OCI-M2 (cell line): Measurements from ENCODE around the gene MYO1D.
"Not testable (repeated sequence)": the region's sequence is repeated elsewhere in the genome, so short reads cannot be mapped to it uniquely, and the experiment has no call there.

Source experiments
- DNase-seq: peaks from one replicate; lab custom pipeline; 2025; ENCODE audit not compliant: unreplicated experiment; lab: John Stamatoyannopoulos, UW

The MYO1D gene

DNA sequence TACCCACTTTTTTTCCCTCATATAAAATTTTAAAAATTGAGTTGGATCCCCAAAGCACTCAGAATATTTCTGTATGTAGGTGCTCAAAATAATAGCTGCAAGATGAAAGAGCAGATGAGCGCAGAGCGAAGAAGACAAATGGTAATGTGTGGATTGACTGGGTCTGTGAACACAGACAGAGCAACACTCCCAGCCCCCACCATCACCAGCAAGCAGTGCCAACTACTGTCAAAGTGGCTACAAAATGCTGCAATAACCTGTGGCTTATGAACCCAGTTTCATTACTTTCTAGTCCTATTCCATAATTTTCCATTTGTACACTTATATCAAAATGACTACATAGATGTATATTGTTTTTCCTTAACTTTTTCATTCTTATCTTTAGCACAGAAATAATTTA, 137.2 kb downstream of the MYO1D start:
- no peak for DNase-seq

DNA sequence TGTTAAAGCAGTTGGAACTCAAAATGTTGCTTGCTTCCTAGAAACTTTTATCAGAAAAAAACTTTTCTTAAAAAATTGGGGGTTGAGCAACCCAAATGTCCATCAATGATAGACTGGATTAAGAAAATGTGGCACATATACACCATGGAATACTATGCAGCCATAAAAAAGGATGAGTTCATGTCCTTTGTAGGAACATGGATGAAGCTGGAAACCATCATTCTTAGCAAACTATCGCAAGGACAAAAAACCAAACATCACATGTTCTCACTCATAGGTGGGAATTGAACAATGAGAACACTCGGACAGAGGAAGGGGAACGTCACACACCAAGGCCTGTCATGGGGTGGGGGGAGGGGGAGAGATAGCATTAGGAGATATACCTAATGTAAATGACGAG, 137.8 kb downstream of the MYO1D start:
- not testable (repeated sequence) for DNase-seq

DNA sequence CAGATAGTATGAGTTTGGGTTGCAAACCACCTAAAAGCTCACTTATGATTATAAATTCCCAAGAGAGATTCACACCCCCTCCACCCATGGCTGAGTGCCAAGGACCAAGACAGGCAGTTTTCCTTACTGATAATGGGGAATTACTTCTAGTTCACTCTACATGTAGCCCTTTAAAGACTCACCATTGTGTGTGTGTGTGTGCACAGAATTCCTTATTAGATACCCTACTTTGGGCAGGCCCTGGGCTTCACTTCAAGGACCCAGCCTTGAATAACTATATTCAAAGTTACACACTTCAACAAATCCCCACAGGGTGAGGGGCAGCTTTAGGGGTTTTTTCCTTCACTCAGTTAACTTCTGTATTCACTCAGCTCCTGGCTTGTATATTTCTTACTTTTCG, 143.5 kb downstream of the MYO1D start:
- DNase-seq, result no peak

GRCh38 chr17:32732900-32733299, 144.0 kb downstream of the MYO1D start:
- DNase-seq, result no peak

DNA sequence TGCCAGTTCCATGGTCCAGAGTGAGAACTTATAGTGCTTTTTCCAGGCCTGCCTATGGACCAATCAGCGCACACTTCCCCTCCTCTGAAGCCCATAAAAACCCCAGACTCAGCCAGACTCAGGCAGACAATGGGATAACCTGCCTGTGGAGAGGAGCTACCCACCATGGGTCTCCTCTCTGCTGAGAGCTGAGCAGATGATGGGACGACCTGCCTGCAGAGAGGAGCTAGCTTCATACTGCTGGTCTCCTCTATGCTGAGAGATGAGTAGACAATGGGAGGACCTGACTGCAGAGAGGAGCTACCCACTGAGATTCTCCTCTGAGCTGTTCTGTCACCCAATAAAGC, 144.7 kb downstream of the MYO1D start:
- DNase-seq, result no peak

GRCh38 chr17:32731556-32732295, 145.2 kb downstream of the MYO1D start:
- DNase-seq, result no peak

DNA sequence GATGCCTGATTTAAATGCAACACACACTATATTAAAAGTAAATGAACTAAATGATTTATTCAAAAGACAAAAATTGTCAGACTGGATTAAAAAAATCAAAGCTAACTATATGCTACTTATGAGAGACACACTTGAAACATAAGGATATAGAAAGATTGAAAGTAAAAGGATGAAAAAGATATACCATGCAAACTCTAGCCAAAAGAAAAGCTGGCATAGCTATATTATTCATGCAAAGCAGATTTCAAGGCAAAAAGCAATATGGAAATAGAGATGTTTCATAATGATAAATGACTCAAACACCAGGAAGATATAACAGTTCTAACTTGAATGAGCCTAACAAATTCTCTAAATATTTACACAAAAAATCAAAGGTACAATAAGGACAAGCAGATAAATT, 149.2 kb downstream of the MYO1D start:
- DNase-seq, result no peak

- DNase-seq, result no peak
These were observed 151.2 kb downstream of the MYO1D start for GRCh38 chr17:32725697-32726096.

GRCh38 chr17:32723310-32723955, 153.5 kb downstream of the MYO1D start:
- DNase-seq, result no peak

DNA sequence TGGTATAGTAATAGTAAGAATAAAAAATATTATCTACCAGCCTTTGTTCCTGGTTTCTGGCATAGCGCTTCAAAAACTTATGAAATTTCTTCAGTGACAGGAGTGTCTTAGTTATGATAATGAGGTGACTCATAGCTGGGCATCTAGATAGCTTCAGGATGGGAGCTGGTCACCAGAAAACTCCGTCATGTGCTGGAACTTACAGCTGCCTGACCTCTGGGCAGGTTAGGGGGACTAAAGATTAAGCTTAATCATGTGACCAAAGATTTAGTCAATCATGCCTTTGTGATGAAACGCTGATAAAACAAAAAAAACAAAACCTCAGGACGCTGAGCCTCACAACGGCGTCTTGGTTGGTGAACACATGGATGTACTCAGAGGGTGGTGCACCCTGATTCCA, 154.2 kb downstream of the MYO1D start:
- DNase-seq, result no peak

- DNase-seq, result no peak
These were observed 156.3 kb downstream of the MYO1D start for GRCh38 chr17:32720671-32721070.

GRCh38 chr17:32719689-32720088, 157.2 kb downstream of the MYO1D start:
- DNase-seq, result no peak

DNA sequence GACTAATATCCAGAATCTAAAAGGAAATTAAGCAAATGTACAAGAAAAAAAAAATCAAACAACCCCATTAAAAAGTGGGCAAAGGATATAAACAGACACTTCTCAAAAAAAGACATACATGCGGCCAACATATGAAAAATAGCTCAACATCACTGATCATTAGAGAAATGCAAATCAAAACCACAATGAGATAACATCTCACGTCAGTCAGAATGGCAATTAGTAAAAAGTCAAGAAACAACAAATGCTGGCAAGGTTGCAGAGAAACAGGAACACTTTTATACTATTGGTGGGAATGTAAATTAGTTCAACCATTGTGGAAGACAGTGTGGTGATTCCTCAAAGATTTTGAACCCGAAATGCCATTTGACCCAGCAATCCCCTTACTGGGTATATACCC, 162.0 kb downstream of the MYO1D start:
- not testable (repeated sequence) for DNase-seq

- DNase-seq, result not testable (repeated sequence)
These were observed 162.7 kb downstream of the MYO1D start for GRCh38 chr17:32714206-32714605.

- no peak for DNase-seq
These were observed 163.8 kb downstream of the MYO1D start for GRCh38 chr17:32713081-32713480.

GRCh38 chr17:32709562-32709961, 167.4 kb downstream of the MYO1D start:
- no peak for DNase-seq

GRCh38 chr17:32701871-32702270, 175.1 kb downstream of the MYO1D start:
- no peak for DNase-seq

- no peak for DNase-seq
These were observed 177.7 kb downstream of the MYO1D start for GRCh38 chr17:32699247-32699646.

DNA sequence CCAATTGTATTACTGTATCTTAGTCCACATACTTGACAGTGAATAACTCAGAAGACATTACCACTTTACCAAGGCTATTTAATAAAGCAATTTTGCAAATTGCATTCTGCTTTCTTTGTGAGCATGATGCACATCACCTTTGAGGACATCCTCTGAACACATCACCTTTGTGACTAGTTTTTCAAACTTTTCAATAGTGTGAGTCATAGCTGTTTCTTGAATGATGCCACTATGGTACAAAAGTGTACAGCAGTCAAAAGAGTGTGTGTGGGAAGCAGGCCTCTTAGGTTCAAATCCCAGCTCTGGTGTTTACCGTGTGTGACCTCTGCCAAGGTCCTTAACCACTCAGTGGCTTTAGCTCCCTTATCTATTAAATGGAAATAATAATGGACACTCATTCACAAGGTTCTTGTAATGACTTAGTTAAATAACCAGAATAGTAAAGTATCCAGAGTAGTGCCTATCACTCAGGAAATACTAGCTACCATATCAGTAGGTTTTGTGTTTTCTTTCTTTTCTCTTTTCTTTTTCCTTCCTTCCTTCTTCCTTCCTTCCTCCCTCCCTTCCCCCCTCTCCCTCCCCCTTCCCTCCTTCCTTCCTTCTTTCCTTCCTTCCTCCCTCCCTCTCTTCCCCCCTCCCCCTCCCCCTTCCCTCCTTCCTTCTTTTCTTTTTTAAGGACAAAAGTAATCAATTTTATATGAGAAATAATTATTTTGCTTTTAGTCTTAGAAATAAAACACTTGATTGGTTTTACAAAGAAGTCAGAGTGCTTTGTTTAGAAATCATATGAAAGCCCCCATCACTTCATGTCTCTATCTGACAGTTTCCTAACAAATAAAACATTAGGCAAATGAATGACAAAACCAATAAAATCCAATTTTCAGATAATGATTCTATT, 178.9 kb downstream of the MYO1D start:
- no peak for DNase-seq

DNA sequence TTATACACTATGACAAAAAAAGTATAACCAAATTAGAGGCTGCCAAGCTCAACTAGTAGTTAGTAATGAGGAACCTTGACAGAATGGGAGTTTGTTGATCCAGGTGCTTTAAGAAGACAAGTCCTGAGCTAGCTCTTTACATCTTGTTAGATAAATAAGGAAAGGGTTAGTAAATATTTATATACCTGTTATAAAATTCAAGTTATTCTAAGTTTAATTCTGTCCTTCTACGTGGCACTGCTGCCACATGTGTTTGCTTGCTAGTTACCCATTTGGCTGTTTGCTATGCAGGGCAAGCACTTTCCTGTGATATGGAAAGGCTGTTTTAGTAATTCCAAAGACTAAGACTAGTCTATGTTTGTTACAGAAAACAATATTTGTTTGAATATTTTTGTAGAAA, 180.5 kb downstream of the MYO1D start:
- no peak for DNase-seq

GRCh38 chr17:32695864-32696263, 181.1 kb downstream of the MYO1D start:
- DNase-seq, result no peak
